ENCODE results near the gene CDK16.

Gene CDK16

DNA sequence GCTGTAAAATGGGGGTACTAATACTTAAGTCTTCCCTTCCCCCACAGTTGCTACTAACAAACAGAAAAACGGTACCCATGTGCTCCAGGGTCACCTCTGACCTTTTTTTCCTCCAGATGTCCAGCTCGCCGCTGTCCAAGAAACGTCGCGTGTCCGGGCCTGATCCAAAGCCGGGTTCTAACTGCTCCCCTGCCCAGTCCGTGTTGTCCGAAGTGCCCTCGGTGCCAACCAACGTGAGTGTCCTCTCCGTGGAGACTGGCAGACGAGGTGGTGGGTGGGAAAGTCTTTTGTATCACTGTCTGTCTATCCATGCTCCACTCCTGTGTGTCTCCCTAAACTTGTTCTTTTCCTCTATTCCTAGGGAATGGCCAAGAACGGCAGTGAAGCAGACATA is 19.8 kb upstream of the CDK16 start:
- TF ChIP-seq, protein P1, sequence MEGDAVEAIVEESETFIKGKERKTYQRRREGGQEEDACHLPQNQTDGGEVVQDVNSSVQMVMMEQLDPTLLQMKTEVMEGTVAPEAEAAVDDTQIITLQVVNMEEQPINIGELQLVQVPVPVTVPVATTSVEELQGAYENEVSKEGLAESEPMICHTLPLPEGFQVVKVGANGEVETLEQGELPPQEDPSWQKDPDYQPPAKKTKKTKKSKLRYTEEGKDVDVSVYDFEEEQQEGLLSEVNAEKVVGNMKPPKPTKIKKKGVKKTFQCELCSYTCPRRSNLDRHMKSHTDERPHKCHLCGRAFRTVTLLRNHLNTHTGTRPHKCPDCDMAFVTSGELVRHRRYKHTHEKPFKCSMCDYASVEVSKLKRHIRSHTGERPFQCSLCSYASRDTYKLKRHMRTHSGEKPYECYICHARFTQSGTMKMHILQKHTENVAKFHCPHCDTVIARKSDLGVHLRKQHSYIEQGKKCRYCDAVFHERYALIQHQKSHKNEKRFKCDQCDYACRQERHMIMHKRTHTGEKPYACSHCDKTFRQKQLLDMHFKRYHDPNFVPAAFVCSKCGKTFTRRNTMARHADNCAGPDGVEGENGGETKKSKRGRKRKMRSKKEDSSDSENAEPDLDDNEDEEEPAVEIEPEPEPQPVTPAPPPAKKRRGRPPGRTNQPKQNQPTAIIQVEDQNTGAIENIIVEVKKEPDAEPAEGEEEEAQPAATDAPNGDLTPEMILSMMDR (IDR thresholded peaks at IDR 0.05; ENCODE audit: low read length, missing control alignments) = no peak
- DNase-seq (ENCODE audit: low read depth) = no peak
- no peak overlapping the region for H3K4me3 ChIP-seq (replicated peaks; ENCODE audit: low read depth, low read length)

DNA sequence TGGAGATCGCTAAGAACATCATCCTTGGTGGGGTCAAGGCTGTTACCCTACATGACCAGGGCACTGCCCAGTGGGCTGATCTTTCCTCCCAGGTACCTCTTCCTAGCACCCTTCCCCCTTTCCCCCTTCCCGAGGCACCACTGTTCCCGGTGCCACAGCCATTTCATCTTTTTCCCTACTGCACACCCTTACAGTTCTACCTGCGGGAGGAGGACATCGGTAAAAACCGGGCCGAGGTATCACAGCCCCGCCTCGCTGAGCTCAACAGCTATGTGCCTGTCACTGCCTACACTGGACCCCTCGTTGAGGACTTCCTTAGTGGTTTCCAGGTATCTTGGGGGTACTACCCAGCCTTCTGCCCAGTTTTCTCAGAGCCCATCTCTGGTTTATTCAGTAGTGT is 19.2 kb upstream of the CDK16 start:
- TF ChIP-seq, protein P1 (IDR thresholded peaks at IDR 0.05; ENCODE audit: low read length, missing control alignments) = no peak
- H3K4me3 ChIP-seq (replicated peaks; ENCODE audit: low read depth, low read length) = no peak overlapping the region
- DNase-seq (ENCODE audit: low read depth) = no peak

DNA sequence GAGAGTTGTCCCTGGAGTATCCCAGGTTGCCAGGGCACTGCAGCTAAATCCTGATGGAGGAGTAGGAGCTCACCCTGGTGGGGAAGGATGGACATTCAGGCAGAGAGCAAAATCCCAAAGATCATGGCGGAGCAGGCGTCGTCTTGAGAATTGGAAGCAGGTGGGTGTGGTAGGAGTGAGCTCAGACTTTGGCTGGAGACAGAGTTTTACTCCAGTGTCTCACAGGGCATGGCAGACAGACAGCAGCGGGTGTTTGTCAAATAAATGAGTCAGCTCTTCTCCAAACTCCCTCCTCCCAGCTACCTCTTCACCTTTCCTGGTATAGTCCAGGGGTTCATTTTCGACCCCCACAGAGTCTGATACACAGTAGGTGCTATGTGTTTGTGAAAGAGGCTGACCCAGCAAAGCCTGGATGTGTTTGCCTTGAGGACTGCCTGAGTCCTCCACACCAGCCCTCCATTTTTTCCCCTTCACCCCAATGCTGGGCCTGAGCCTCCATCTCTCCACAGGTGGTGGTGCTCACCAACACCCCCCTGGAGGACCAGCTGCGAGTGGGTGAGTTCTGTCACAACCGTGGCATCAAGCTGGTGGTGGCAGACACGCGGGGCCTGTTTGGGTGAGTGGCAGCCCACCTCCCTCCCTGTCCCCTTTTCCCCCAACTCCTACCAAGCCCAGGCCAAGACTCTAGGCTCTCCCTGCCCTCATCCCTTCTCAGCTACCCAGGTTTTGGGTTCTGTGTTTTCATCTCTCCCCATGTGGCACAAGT is 17.9 kb upstream of the CDK16 start:
- TF ChIP-seq, protein P1 (IDR thresholded peaks at IDR 0.05; ENCODE audit: low read length, missing control alignments) = peak; percentile 14
- peak; percentile 50 for DNase-seq (ENCODE audit: low read depth)
- H3K4me3 ChIP-seq (replicated peaks; ENCODE audit: low read depth, low read length) = no peak overlapping the region

DNA sequence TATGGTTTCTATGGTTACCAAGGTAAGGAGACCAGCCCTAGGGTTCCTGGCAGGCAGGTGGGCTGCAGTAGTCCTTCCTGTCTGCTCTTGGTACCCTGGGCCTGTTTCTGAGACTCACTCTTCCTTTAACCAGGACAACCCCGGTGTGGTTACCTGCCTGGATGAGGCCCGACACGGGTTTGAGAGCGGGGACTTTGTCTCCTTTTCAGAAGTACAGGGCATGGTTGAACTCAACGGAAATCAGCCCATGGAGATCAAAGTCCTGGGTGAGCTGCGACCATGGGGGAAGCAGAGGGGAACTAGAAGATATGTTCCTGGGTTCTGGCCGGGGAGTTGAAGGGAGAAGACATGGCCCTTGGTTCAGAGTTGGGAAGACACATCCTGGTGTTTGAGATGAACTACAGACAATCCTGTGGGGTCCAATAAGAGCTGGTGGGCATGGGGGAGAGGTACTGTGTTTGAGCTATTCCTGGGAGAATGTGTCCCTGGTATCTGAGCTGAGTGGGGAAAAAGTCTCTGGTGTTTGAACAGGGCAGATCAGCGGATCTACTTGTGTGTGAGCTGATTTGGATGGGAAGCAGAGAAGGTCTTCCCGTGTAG is 17.0 kb upstream of the CDK16 start:
- no peak overlapping the region for H3K4me3 ChIP-seq (replicated peaks; ENCODE audit: low read depth, low read length)
- no peak for DNase-seq (ENCODE audit: low read depth)
- TF ChIP-seq, protein P1 (IDR thresholded peaks at IDR 0.05; ENCODE audit: low read length, missing control alignments) = no peak

DNA sequence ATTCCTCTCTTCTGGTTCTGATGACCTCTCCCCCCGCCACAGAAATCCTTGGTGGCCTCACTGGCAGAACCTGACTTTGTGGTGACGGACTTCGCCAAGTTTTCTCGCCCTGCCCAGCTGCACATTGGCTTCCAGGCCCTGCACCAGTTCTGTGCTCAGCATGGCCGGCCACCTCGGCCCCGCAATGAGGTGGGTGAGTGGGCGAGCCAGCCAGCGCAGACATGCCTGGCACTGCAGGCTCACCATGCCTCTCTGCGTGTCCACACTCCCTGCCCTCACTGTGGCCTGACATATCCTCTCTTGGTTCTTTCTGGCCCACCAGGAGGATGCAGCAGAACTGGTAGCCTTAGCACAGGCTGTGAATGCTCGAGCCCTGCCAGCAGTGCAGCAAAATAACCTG is 16.2 kb upstream of the CDK16 start:
- TF ChIP-seq, protein P1 (IDR thresholded peaks at IDR 0.05; ENCODE audit: low read length, missing control alignments) = no peak
- DNase-seq (ENCODE audit: low read depth) = no peak
- no peak overlapping the region for H3K4me3 ChIP-seq (replicated peaks; ENCODE audit: low read depth, low read length)

DNA sequence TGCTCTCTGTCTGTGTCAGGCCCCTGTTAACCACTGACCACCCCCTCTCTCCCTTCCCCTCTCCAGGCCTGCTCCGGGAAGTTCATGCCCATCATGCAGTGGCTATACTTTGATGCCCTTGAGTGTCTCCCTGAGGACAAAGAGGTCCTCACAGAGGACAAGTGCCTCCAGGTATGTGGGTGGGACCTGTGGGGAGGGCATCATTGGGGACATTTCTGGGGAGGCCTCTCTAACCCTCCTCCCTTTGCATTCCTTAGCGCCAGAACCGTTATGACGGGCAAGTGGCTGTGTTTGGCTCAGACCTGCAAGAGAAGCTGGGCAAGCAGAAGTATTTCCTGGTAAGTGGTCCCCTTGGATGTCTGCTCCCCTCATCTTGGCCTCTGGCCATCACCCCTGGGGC is 15.6 kb upstream of the CDK16 start:
- TF ChIP-seq, protein P1 (IDR thresholded peaks at IDR 0.05; ENCODE audit: low read length, missing control alignments) = no peak
- no peak overlapping the region for H3K4me3 ChIP-seq (replicated peaks; ENCODE audit: low read depth, low read length)
- no peak for DNase-seq (ENCODE audit: low read depth)

DNA sequence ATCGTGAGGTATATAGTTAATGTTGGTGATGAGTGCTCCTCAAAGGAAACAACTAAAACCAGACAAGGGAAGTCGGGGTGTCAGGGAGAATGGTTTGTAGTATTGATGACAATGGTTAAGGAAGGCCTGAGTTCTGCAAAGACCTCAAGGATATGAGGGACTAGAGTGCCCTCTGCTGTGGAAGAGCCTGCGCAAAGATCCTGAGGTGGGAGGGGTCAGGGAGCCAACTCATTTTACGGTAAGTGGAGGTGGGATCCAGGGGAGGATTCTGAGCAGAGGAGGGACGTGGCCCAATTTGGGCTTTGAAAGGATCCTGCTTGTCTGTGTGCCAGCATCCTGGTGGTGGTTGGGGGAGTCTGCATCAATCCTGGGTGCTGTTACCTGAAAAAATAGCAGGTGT is 13.5 kb upstream of the CDK16 start:
- no peak overlapping the region for H3K4me3 ChIP-seq (replicated peaks; ENCODE audit: low read depth, low read length)
- no peak for DNase-seq (ENCODE audit: low read depth)
- TF ChIP-seq, protein P1 (IDR thresholded peaks at IDR 0.05; ENCODE audit: low read length, missing control alignments) = no peak

Data from fibroblast of pulmonary artery (primary cell).